PC-3 (cell line): ENCODE results near the gene ZNF354B. TPM values are rescaled to one million over a fixed set of nuclear protein-coding genes. Genes with fewer than 3 reads are reported as not detected.
"Not testable (repeated sequence)": the region's sequence is repeated elsewhere in the genome, so short reads cannot be mapped to it uniquely, and the experiment has no call there.

Experiments used
- ATAC-seq: fragments of 200-7000 bp; cut with Tn5 transposase; 2 replicates; pipeline ENCODE4 v1.9.1; 2020; ENCODE audit warnings: mild to moderate bottlenecking, moderate library complexity
- BruUV-seq: library from RNA; stranded (reverse); fragments of 400-500 nt; replicated peaks from 2 replicates; lab custom pipeline; 2021; lab: Mats Ljungman, UMichigan
- CTCF ChIA-PET: fragments of 300-600 bp; sonication (Branson Sonifier 250); formaldehyde crosslinking; loops from one replicate; lab custom pipeline; 2022; ENCODE audit warnings: antibody characterized with exemption; lab: Charles Lee
- POLR2A ChIA-PET: fragments of 300-600 bp; sonication (Branson Sonifier 250); formaldehyde crosslinking; loops from one replicate; lab custom pipeline; 2022; ENCODE audit warnings: antibody characterized with exemption; ENCODE audit not compliant: unreplicated experiment; lab: Charles Lee
- DNase-seq: peaks from one replicate; pipeline ENCODE4 v3.0.0-alpha.2; 2015
- H2AFZ ChIP-seq: fragments of 300-600 bp; sonication (generic); 2 replicates; pipeline ENCODE4 v1.6.0; 2016; ENCODE audit warnings: antibody characterized with exemption, low read length
- H3F3A ChIP-seq: fragments of 300-600 bp; sonication (generic); one replicate; pipeline ENCODE4 v1.6.0; 2017; ENCODE audit warnings: antibody characterized with exemption, low read length, control low read depth, mild to moderate bottlenecking; ENCODE audit not compliant: unreplicated experiment
- H3K27ac ChIP-seq: fragments of 300-600 bp; sonication (generic); 2 replicates; pipeline ENCODE4 v1.5.1; 2016; ENCODE audit warnings: mild to moderate bottlenecking, low read length
- H3K27me3 ChIP-seq: fragments of 300-600 bp; sonication (generic); 2 replicates; pipeline ENCODE4 v1.6.1; 2016; ENCODE audit warnings: low read length, mixed read lengths
- H3K36me3 ChIP-seq: fragments of 300-600 bp; sonication (generic); 2 replicates; pipeline ENCODE4 v1.6.1; 2016; ENCODE audit warnings: low read depth, mixed run types, low read length, mixed read lengths
- H3K4me1 ChIP-seq: fragments of 300-600 bp; sonication (generic); 2 replicates; pipeline ENCODE4 v1.5.1; 2016; ENCODE audit warnings: low read length; ENCODE audit not compliant: insufficient read depth
- H3K4me2 ChIP-seq: fragments of 300-600 bp; sonication (generic); 2 replicates; pipeline ENCODE4 v1.6.0; 2016; ENCODE audit warnings: low read length
- H3K4me3 ChIP-seq: fragments of 300-600 bp; sonication (generic); 2 replicates; pipeline ENCODE4 v1.5.1; 2016; ENCODE audit warnings: mild to moderate bottlenecking, low read length, mixed read lengths
- H3K79me2 ChIP-seq: fragments of 300-600 bp; sonication (generic); 2 replicates; pipeline ENCODE4 v1.6.1; 2017; ENCODE audit warnings: low read length, mixed read lengths
- H3K9ac ChIP-seq: fragments of 300-600 bp; sonication (generic); 2 replicates; pipeline ENCODE4 v1.6.0; 2016; ENCODE audit warnings: mild to moderate bottlenecking, low read length
- H3K9me2 ChIP-seq: fragments of 300-600 bp; sonication (generic); replicated peaks from 2 replicates; pipeline ENCODE4 v1.6.1; 2016; ENCODE audit warnings: mixed run types, low read length, mixed read lengths
- H3K9me3 ChIP-seq: fragments of 300-600 bp; sonication (generic); 2 replicates; pipeline ENCODE4 v1.6.1; 2016; ENCODE audit warnings: low read length, mixed read lengths
- H4K20me1 ChIP-seq: fragments of 300-600 bp; sonication (generic); 2 replicates; pipeline ENCODE4 v1.6.1; 2016; ENCODE audit warnings: low read length, mixed read lengths
- EZH2 ChIP-seq: fragments of 300-600 bp; sonication (generic); IDR thresholded peaks from one replicate; pipeline ENCODE4 v1.6.1; 2017; ENCODE audit warnings: antibody characterized with exemption, mild to moderate bottlenecking, low read length; ENCODE audit not compliant: unreplicated experiment
- EZH2phosphoT487 ChIP-seq: fragments of 300-600 bp; sonication (generic); IDR thresholded peaks from 2 replicates; pipeline ENCODE4 v1.6.1; 2018; ENCODE audit warnings: mild to moderate bottlenecking, antibody characterized with exemption, low read length, borderline replicate concordance
- intact Hi-C: fragments of 100-400 bp; cut with micrococcal nuclease; formaldehyde crosslinking; loops from 2 replicates; pipeline ENCODE4 v1.9.0; 2023
- total RNA-seq: library from RNA; depleted of rRNA; stranded (reverse); fragments of >200 nt; gene quantifications from 2 replicates; pipeline ENCODE4 v1.2.3, GENCODE V29; 2014
- TF ChIP-seq, protein P1 (sequence below): fragments of 300-600 bp; sonication (generic); conservative IDR thresholded peaks from 2 replicates; pipeline ENCODE4 v1.5.1; 2017; ENCODE audit warnings: antibody characterized with exemption, low read depth, mild to moderate bottlenecking, low read length

Gene ZNF354B
- total RNA-seq, 1 experiment from 2014 or later = 6.2 TPM

GRCh38 chr5:178872302-178872701 lies 12.5 kb downstream of the ZNF354B start:
- Histone ChIP-seq H4K20me1 (no peaks in the 10 kb centered on the region), H3K27ac (no peak overlapping the region), H2AFZ (no peak overlapping the region), H3K4me1 (no peaks in the 10 kb centered on the region), H3F3A (no peaks in the 10 kb centered on the region), H3K9me2 (no peaks in the 10 kb centered on the region), H3K9me3 (peaks cover 38% of the 10 kb centered on the region), H3K27me3 (no peaks in the 10 kb centered on the region), H3K4me3 (no peak overlapping the region), H3K36me3 (peaks cover 90% of the 10 kb centered on the region), H3K9ac (no peak overlapping the region), H3K4me2 (no peak overlapping the region), H3K79me2 (no peaks in the 10 kb centered on the region)
- TF ChIP-seq EZH2 (no peak), EZH2phosphoT487 (no peak)
- TF ChIP-seq, protein P1, sequence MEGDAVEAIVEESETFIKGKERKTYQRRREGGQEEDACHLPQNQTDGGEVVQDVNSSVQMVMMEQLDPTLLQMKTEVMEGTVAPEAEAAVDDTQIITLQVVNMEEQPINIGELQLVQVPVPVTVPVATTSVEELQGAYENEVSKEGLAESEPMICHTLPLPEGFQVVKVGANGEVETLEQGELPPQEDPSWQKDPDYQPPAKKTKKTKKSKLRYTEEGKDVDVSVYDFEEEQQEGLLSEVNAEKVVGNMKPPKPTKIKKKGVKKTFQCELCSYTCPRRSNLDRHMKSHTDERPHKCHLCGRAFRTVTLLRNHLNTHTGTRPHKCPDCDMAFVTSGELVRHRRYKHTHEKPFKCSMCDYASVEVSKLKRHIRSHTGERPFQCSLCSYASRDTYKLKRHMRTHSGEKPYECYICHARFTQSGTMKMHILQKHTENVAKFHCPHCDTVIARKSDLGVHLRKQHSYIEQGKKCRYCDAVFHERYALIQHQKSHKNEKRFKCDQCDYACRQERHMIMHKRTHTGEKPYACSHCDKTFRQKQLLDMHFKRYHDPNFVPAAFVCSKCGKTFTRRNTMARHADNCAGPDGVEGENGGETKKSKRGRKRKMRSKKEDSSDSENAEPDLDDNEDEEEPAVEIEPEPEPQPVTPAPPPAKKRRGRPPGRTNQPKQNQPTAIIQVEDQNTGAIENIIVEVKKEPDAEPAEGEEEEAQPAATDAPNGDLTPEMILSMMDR = no peak
- ATAC-seq (no peak), DNase-seq (no peak)
- intact Hi-C loops = no loop called here
- BruUV-seq = no TSS peak
- ChIA-PET CTCF (no interaction called here), POLR2A (no interaction called here)

DNA sequence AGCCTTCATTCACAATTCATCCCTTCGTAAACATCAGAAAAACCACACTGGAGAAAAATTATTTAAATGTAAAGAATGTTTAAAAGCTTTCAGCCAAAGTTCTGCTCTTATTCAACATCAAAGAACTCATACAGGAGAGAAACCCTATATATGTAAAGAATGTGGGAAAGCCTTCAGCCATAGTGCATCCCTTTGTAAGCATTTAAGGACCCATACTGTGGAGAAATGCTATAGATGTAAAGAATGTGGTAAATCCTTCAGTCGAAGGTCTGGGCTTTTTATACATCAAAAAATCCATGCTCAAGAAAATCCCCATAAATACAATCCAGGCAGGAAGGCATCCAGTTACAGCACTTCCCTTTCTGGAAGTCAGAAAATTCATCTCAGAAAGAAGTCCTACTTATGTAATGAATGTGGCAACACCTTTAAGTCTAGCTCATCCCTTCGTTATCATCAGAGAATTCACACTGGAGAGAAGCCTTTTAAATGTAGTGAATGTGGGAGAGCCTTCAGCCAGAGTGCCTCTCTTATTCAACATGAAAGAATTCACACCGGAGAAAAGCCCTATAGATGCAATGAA lies 23.5 kb downstream of the ZNF354B start:
- H3F3A ChIP-seq, H3K9ac ChIP-seq, CTCF ChIA-PET, H2AFZ ChIP-seq, intact Hi-C loops, H3K4me2 ChIP-seq, H3K79me2 ChIP-seq, H3K4me1 ChIP-seq, POLR2A ChIA-PET, DNase-seq, H3K27ac ChIP-seq, H3K27me3 ChIP-seq, H3K9me2 ChIP-seq, ATAC-seq, H4K20me1 ChIP-seq: not testable (repeated sequence)
- Histone ChIP-seq H3K36me3 (peaks cover 97% of the 10 kb centered on the region), H3K9me3 (peaks cover 57% of the 10 kb centered on the region), H3K4me3 (peak overlapping the region; percentile 11; the same call in 1 of the 2 replicates)
- BruUV-seq = TSS peak; percentile 25

- H4K20me1 ChIP-seq = no peaks in the 10 kb centered on the region
- BruUV-seq = no TSS peak
- H3K9me2 ChIP-seq = no peaks in the 10 kb centered on the region
- no peak overlapping the region for H3K9ac ChIP-seq
- peaks cover 95% of the 10 kb centered on the region for H3K36me3 ChIP-seq
- no peak overlapping the region for H2AFZ ChIP-seq
- no peaks in the 10 kb centered on the region for H3K27me3 ChIP-seq
- no peak for TF ChIP-seq EZH2
- TF ChIP-seq EZH2phosphoT487 = no peak
- TF ChIP-seq, protein P1 = no peak
- POLR2A ChIA-PET = no interaction called here
- ATAC-seq (no peak), DNase-seq (no peak)
- no peaks in the 10 kb centered on the region for H3K79me2 ChIP-seq
- H3K4me1 ChIP-seq = no peaks in the 10 kb centered on the region
- H3K4me3 ChIP-seq = no peak overlapping the region; the same call in 1 of the 2 replicates
- no peaks in the 10 kb centered on the region for H3F3A ChIP-seq
- no peak overlapping the region for H3K27ac ChIP-seq
- intact Hi-C loops = no loop called here
- H3K4me2 ChIP-seq = no peak overlapping the region
- CTCF ChIA-PET = no interaction called here
- H3K9me3 ChIP-seq = peaks cover 61% of the 10 kb centered on the region
Measured at GRCh38 chr5:178883815-178884430, 24.2 kb downstream of the ZNF354B start.
